Cardiac fibroblast (primary cell): Measurements from ENCODE around the gene DNAJC3.
"Not testable (repeated sequence)": the region's sequence is repeated elsewhere in the genome, so short reads cannot be mapped to it uniquely, and the experiment has no call there.

Source experiments
- DNase-seq, 2 donors: peaks; one replicate each; pipeline versions ENCODE4 v3.0.0 to v3.0.0-alpha.2; 2010; ENCODE audit warnings: low read depth in 2 of 2
- H3K4me3 ChIP-seq, 2 donors: replicated peaks in 1 of 2; 1 replicate in 1 of 2; 2 replicates in 1 of 2; pipeline ENCODE4 v1.5.1; 2011; ENCODE audit warnings: low read depth in 2 of 2, low read length in 2 of 2, mild to moderate bottlenecking in 2 of 2, moderate library complexity in 1 of 2
- TF ChIP-seq, protein P1 (sequence below): IDR thresholded peaks from one replicate; pipeline ENCODE4 v1.5.1; 2011; ENCODE audit warnings: low read depth, mild to moderate bottlenecking, low read length, inconsistent platforms

The DNAJC3 gene

DNA sequence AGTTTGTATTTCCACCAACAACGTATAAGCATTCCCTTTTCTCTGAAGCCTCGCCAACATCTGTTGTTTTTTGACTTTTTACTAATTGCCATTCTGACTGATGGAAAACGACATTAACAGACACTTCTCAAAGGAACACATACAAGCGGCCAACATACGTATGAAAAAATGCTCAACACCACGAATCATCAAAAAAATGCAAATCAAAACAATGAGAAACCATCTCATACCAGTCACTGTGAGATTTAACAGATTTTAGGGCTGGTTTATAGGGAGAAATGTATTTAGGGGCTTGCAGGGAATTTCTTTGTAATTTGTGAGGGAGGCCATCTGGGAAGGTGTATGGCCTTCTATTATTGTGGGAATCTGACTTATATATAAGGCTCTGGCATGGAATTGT lies 29.6 kb upstream of the DNAJC3 start:
- H3K4me3 ChIP-seq: no peak overlapping the region
- TF ChIP-seq, protein P1, sequence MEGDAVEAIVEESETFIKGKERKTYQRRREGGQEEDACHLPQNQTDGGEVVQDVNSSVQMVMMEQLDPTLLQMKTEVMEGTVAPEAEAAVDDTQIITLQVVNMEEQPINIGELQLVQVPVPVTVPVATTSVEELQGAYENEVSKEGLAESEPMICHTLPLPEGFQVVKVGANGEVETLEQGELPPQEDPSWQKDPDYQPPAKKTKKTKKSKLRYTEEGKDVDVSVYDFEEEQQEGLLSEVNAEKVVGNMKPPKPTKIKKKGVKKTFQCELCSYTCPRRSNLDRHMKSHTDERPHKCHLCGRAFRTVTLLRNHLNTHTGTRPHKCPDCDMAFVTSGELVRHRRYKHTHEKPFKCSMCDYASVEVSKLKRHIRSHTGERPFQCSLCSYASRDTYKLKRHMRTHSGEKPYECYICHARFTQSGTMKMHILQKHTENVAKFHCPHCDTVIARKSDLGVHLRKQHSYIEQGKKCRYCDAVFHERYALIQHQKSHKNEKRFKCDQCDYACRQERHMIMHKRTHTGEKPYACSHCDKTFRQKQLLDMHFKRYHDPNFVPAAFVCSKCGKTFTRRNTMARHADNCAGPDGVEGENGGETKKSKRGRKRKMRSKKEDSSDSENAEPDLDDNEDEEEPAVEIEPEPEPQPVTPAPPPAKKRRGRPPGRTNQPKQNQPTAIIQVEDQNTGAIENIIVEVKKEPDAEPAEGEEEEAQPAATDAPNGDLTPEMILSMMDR: no peak
- no peak for DNase-seq

DNA sequence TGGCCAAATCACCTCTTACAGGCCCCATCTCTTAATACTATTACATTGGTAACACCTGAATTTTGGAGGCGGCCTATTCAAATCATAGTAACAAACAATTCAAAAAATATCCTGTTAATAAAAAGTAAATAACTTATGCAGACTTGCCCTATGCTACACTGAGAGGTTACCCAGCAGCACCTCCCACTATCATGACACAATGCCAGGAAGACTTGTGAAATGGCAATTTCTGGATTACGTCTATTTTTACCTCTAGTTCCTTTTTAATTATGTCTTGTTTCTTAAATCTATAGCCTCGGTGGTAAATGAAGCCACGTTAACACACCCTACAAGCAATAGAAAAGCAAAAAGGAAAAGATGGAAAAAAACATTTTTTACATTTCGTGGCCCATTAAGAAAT lies 26.2 kb upstream of the DNAJC3 start:
- no peak overlapping the region for H3K4me3 ChIP-seq
- TF ChIP-seq, protein P1: no peak
- DNase-seq: no peak

DNA sequence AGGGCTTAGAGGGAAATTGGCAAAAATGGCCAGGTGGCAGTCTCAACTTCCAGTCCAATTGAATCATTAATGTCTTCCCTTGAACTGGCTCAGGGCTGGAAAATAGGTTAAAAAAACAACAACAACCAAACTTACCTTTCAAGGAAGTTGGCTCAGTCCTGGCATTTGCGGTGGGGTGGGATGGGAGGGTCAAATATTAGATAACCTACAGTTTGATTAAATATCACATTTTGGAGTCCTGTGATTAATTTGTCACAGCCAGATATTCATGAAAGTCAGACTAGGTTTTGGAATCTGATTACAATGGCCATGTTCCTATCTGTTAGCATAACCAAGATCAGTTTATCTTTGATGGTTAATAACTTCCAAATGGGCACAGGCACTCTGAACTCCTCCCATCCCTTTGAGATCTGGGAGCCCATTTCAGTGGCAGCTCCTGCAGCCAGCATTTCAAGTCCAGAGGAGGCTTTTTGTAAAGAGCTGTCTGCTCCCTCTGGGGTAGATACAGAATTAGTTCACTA lies 24.6 kb upstream of the DNAJC3 start:
- no peak overlapping the region for H3K4me3 ChIP-seq
- TF ChIP-seq, protein P1: no peak
- DNase-seq: no peak

DNA sequence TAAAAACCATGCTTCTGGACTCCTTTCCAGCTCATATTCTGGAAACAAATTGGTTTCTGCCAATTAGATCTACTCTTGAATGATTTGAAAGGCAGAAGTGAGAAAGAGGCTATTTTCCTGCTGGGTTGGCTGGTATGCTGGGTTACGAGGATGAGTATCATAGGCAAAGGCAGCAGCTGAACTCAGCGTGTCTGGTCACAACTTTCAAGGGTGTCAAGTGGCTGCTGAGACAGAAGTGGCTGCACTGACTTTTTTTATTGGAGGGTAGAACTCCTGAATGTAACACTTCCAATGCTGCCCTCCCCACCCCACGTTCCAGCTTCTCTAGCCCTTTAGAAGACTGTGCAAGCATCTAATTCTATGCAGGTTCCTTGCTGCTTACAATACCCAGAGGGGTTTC lies 24.1 kb upstream of the DNAJC3 start:
- DNase-seq: no peak
- no peak overlapping the region for H3K4me3 ChIP-seq
- TF ChIP-seq, protein P1: no peak

DNA sequence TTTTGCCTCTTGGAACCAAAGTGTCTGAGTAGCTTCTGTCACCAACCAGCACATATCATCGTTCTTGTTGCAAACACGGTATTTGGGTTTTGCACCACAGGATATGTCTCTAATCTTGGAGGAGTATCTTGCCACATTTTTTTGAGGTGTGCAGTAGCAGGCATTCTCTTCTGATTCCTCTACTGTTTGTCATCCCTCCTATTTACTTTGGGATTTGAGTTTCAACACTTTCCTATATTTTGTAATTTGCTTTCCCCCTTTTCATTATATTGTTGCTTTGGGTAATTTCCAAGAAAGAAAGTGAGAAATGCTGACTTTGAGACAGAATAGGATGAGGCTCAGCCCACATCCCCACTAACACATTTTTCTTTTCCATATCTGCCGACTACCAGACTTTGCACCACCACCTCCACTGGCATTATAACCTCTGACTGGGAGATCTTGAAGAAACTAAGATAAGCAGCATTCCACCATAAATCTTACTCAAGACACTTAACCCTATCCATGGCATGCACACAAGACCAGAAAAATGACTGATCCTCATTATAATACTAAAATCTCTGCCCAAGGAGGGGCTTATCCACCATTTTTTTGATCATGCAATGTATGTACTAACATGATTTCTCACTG lies 20.4 kb upstream of the DNAJC3 start:
- DNase-seq: no peak
- TF ChIP-seq, protein P1: no peak
- H3K4me3 ChIP-seq: no peak overlapping the region

DNA sequence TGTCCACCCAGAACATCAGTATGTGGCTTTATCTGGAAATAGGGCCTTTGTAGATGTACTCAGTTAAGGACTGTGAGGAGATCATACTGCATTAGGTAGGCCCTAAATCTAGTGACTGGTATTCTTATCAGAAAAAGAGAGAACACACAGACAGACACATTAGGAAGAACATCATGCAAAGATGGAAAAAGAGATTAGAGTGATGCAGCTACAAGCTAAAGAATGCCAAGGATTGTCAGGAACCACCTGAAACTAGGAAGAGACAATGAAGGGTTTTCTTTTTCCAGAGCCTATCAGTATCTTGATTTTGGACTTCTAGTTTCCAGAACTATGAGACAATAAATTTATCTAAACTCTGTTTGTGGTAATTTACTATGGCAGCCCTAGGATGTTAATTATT lies 17.4 kb upstream of the DNAJC3 start:
- TF ChIP-seq, protein P1: no peak
- no peak overlapping the region for H3K4me3 ChIP-seq
- no peak for DNase-seq

DNA sequence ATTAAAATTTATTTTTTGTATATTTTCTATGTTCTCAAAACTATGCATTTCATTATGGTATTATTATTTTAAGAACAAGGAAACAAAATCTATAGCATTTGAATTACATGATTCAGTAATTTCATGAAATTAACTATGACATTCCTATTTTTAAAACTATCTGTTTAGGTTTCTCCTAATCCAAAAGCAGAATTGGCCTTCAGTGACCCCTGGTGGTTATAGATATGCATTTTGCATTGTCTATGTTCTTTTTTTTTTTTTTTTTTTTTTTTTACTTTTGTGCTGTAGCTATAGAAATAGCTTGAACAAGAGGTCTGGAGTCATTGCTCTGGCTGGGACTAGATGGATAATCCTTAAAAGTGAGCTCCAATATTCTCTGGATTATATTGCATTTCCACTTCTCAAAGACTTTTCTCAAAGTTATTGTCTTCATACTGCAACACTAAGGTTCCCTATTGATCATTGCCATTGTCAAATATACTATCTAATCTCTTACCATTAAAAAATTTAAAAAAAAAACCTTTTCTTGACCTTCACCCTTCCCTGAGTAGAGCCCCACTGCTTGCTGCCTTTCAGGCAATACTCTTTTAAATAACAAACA lies 15.9 kb upstream of the DNAJC3 start:
- DNase-seq: peak; percentile 70 to 75
- TF ChIP-seq, protein P1: peak; percentile 52
- H3K4me3 ChIP-seq: no peak overlapping the region

DNA sequence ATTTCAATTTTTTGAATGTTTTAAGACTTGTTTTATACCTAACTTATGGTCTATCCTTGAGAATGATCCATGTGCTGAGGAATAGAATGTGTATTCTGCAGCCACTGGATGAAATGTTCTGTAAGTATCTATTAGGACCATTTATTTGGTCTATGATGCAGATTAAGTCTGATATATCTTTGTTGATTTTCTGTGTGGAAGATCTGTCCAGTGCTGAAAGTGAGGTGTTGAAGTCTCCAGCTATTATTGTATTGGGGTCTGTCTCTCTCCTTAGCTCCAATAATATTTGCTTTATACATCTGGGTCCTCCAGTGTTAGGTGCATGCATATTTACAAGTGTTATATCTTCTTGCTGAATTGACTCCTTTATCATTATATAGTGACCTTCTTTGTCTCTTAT lies 9.7 kb upstream of the DNAJC3 start:
- not testable (repeated sequence) for DNase-seq, H3K4me3 ChIP-seq
